ENCODE results near the gene LRRC75B.

Gene LRRC75B

DNA sequence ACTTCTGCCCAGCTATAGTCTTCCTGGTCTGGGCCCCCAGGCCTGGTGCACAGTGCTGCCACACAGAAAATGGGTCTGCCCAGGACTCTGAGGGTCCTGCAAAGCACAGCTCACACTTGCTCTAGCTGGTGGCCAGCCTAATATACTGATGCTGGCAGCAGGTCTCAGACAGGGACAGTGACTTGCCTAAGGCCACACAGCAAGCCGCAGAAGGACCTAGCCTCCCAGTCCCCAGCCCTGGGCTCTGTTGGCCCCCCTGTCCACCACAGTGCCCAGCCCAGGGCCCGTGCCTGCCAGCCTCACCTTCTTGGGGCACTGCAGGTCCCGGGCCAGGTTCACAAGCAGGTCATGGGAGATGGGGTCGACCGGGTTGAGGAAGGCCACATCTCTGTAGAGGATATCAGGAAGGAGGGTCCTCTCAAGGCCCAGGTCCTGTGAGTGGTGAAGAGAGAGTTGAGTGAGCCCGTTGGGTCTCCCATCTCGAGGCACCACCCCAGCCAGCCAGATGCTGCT is 3.3 kb downstream of the LRRC75B start:
- TF ChIP-seq, protein P1, sequence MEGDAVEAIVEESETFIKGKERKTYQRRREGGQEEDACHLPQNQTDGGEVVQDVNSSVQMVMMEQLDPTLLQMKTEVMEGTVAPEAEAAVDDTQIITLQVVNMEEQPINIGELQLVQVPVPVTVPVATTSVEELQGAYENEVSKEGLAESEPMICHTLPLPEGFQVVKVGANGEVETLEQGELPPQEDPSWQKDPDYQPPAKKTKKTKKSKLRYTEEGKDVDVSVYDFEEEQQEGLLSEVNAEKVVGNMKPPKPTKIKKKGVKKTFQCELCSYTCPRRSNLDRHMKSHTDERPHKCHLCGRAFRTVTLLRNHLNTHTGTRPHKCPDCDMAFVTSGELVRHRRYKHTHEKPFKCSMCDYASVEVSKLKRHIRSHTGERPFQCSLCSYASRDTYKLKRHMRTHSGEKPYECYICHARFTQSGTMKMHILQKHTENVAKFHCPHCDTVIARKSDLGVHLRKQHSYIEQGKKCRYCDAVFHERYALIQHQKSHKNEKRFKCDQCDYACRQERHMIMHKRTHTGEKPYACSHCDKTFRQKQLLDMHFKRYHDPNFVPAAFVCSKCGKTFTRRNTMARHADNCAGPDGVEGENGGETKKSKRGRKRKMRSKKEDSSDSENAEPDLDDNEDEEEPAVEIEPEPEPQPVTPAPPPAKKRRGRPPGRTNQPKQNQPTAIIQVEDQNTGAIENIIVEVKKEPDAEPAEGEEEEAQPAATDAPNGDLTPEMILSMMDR (IDR thresholded peaks at IDR 0.05; ENCODE audit: borderline replicate concordance, insufficient read depth, low read depth, low read length), result no peak
- no peak overlapping the region for H3K4me3 ChIP-seq (ENCODE audit: low read depth, low read length)

- no peak overlapping the region for H3K4me3 ChIP-seq (ENCODE audit: low read depth, low read length)
- TF ChIP-seq, protein P1 (IDR thresholded peaks at IDR 0.05; ENCODE audit: borderline replicate concordance, insufficient read depth, low read depth, low read length), result no peak
These were observed 4.0 kb downstream of the LRRC75B start for GRCh38 chr22:24588757-24589481.

- TF ChIP-seq, protein P1 (IDR thresholded peaks at IDR 0.05; ENCODE audit: borderline replicate concordance, insufficient read depth, low read depth, low read length), result no peak
- no peak overlapping the region for H3K4me3 ChIP-seq (ENCODE audit: low read depth, low read length)
These were observed 4.5 kb downstream of the LRRC75B start for GRCh38 chr22:24588381-24588756.

GRCh38 chr22:24587948-24588347 is 4.9 kb downstream of the LRRC75B start:
- TF ChIP-seq, protein P1 (IDR thresholded peaks at IDR 0.05; ENCODE audit: borderline replicate concordance, insufficient read depth, low read depth, low read length), result no peak
- no peak overlapping the region for H3K4me3 ChIP-seq (ENCODE audit: low read depth, low read length)

DNA sequence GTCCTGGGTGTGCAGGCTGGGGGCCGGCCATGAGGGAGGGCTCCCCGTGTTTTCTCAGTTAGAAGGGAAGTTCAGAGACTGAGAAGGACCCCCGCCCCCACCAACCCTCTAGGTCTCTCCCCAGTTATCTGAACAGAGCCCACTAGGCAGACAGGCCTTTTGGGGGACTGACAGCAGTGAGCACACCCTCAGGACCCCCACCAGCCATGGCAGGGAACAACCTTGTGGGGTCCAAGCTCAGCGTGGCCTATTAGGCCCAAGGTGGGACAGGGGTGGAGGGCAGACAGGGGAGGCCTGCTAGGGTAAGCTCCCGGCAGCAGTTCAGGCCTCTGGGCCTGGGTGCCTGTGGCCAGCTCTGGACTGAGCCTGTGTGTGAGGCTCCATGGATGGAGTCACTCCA is 5.6 kb downstream of the LRRC75B start:
- TF ChIP-seq, protein P1 (IDR thresholded peaks at IDR 0.05; ENCODE audit: borderline replicate concordance, insufficient read depth, low read depth, low read length), result no peak
- no peak overlapping the region for H3K4me3 ChIP-seq (ENCODE audit: low read depth, low read length)

- TF ChIP-seq, protein P1 (IDR thresholded peaks at IDR 0.05; ENCODE audit: borderline replicate concordance, insufficient read depth, low read depth, low read length), result no peak
- no peak overlapping the region for H3K4me3 ChIP-seq (ENCODE audit: low read depth, low read length)
These were observed 6.8 kb downstream of the LRRC75B start for GRCh38 chr22:24585927-24586546.

- TF ChIP-seq, protein P1 (IDR thresholded peaks at IDR 0.05; ENCODE audit: borderline replicate concordance, insufficient read depth, low read depth, low read length), result no peak
- H3K4me3 ChIP-seq (ENCODE audit: low read depth, low read length), result no peak overlapping the region
These were observed 7.4 kb downstream of the LRRC75B start for GRCh38 chr22:24585461-24585860.
